DND-41 (cell line): Measurements from ENCODE around the gene NPTN.

ENCODE experiments used
- ATAC-seq: fragments of 200-7000 bp; cut with Tn5 transposase; 3 replicates; pipeline ENCODE4 v1.9.1; 2021; ENCODE audit warnings: low read depth; ENCODE audit not compliant: insufficient read depth
- DNase-seq: peaks from one replicate; pipeline ENCODE4 v3.0.0-alpha.2; 2020
- H2AFZ ChIP-seq: 2 replicates; pipeline ENCODE4 v1.6.0; 2012; ENCODE audit warnings: low read depth, low read length
- H3K27ac ChIP-seq: 2 replicates; pipeline ENCODE4 v1.5.1; 2012; ENCODE audit warnings: low read length, inconsistent platforms
- H3K27me3 ChIP-seq: fragments of 200-600 bp; sonication (generic); 2 replicates; pipeline ENCODE4 v1.6.0; 2012; ENCODE audit warnings: low read length, mild to moderate bottlenecking, inconsistent platforms; ENCODE audit not compliant: insufficient read depth, poor library complexity
- H3K36me3 ChIP-seq: 2 replicates; pipeline ENCODE4 v1.5.1; 2012; ENCODE audit warnings: low read length, inconsistent platforms; ENCODE audit not compliant: insufficient read depth
- H3K4me1 ChIP-seq: 2 replicates; pipeline ENCODE4 v1.5.1; 2012; ENCODE audit warnings: mild to moderate bottlenecking, low read length; ENCODE audit not compliant: insufficient read depth
- H3K4me2 ChIP-seq: 2 replicates; pipeline ENCODE4 v1.6.0; 2012; ENCODE audit warnings: mild to moderate bottlenecking, moderate library complexity, low read length, inconsistent platforms; ENCODE audit not compliant: insufficient read depth
- H3K4me3 ChIP-seq, 2 experiments: fragments of 200-600 bp in 1 of 2; shearing (Covaris generic) in 1 of 2; 2 replicates each; pipeline ENCODE4 v1.5.1; 2012 to 2016; ENCODE audit warnings: inconsistent platforms in 2 of 2, low read length in 2 of 2, mild to moderate bottlenecking in 2 of 2, low read depth in 1 of 2, moderate library complexity in 1 of 2
- H3K79me2 ChIP-seq: 2 replicates; pipeline ENCODE4 v1.6.0; 2012; ENCODE audit warnings: low read length, inconsistent platforms; ENCODE audit not compliant: insufficient read depth
- H3K9ac ChIP-seq: 2 replicates; pipeline ENCODE4 v1.6.0; 2012; ENCODE audit warnings: low read depth, mild to moderate bottlenecking, inconsistent platforms, low read length, moderate library complexity
- H3K9me3 ChIP-seq: 2 replicates; pipeline ENCODE4 v1.5.1; 2012; ENCODE audit warnings: low read length, moderate library complexity, mild to moderate bottlenecking, inconsistent platforms; ENCODE audit not compliant: insufficient read depth, severe bottlenecking
- H4K20me1 ChIP-seq: 2 replicates; pipeline ENCODE4 v1.6.0; 2012; ENCODE audit warnings: low read length; ENCODE audit not compliant: insufficient read depth
- EZH2 ChIP-seq: IDR thresholded peaks from 3 replicates; pipeline ENCODE4 v1.6.1; 2012; ENCODE audit warnings: borderline replicate concordance, low read depth, mild to moderate bottlenecking, moderate library complexity, low read length, inconsistent platforms; ENCODE audit not compliant: severe bottlenecking
- TF ChIP-seq, protein P1 (sequence below): IDR thresholded peaks from 2 replicates; pipeline ENCODE4 v1.5.1; 2012; ENCODE audit warnings: borderline replicate concordance, low read length, moderate library complexity, mild to moderate bottlenecking; ENCODE audit not compliant: poor library complexity, severe bottlenecking; ENCODE audit errors: extremely low read depth

NPTN gene

DNA sequence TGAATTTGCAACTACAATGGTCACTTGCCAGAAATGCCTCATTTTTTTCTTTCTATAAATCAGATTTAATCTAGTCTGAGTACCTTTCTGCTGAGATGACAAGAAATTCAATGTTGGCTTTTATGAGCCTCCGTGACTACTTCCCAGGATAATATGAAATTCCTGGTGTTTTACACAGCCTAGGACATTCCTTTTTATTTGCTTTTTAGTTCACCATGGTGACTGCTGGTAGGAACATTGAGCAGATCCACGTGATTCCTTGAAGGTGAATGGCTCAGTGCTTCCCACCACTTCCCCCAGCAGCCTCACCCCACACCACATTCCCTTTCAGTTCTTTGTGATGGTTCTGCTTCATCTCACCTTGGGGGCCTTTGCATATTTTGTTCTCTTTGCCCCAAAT lies 4.3 kb upstream of the NPTN start:
- Histone ChIP-seq H3K9me3 (no peaks in the 10 kb centered on the region), H2AFZ (no peak overlapping the region), H3K4me1 (peaks cover 9% of the 10 kb centered on the region), H3K27me3 (no peaks in the 10 kb centered on the region), H3K27ac (no peak overlapping the region), H3K9ac (no peak overlapping the region), H3K4me2 (no peak overlapping the region), H3K79me2 (peaks cover 4% of the 10 kb centered on the region), H3K36me3 (no peaks in the 10 kb centered on the region), H3K4me3 (no peak overlapping the region), H4K20me1 (no peaks in the 10 kb centered on the region)
- no peak for TF ChIP-seq EZH2
- TF ChIP-seq, protein P1, sequence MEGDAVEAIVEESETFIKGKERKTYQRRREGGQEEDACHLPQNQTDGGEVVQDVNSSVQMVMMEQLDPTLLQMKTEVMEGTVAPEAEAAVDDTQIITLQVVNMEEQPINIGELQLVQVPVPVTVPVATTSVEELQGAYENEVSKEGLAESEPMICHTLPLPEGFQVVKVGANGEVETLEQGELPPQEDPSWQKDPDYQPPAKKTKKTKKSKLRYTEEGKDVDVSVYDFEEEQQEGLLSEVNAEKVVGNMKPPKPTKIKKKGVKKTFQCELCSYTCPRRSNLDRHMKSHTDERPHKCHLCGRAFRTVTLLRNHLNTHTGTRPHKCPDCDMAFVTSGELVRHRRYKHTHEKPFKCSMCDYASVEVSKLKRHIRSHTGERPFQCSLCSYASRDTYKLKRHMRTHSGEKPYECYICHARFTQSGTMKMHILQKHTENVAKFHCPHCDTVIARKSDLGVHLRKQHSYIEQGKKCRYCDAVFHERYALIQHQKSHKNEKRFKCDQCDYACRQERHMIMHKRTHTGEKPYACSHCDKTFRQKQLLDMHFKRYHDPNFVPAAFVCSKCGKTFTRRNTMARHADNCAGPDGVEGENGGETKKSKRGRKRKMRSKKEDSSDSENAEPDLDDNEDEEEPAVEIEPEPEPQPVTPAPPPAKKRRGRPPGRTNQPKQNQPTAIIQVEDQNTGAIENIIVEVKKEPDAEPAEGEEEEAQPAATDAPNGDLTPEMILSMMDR, result no peak
- ATAC-seq (no peak), DNase-seq (no peak)

DNA sequence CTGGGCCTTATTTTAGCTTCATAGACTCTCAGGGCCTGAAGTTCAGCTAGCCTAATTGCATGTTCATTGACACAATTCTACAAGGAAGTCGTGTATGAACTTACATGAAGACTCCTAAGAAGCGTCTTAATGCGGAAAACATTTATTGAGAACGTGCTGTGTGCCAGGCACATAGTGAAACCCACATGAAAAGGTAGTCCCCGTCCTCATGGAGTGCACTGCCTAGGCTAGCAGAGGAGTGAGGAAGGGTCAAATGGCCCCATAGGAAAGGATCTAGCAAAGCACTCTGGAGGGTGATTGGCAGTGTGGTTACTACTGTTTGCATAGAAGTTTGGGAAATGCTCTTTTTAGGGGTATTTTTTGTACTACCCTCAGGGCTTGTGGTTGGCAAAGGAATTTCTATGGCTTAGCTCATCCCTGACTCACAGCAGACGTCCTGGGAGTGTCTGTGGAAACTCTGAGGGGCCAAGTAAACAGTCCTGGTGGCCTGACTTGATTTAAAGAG lies 854 bp upstream of the NPTN start:
- Histone ChIP-seq H3K9me3 (no peaks in the 10 kb centered on the region), H3K79me2 (peaks cover 39% of the 10 kb centered on the region), H3K27ac (peak overlapping the region; percentile 66; the same call in 1 of the 2 replicates), H4K20me1 (peaks cover 28% of the 10 kb centered on the region), H3K4me2 (peak overlapping the region; percentile 72), H3K9ac (peak overlapping the region; percentile 50), H3K36me3 (no peaks in the 10 kb centered on the region), H3K4me1 (peaks cover 26% of the 10 kb centered on the region), H3K27me3 (no peaks in the 10 kb centered on the region), H3K4me3 (peak overlapping the region; percentile 6 to 67; a peak in 3 of 4 replicates), H2AFZ (peak overlapping the region; percentile 87)
- ATAC-seq, result no peak
- TF ChIP-seq, protein P1, result no peak
- TF ChIP-seq EZH2, result no peak
- DNase-seq, result no peak

DNA sequence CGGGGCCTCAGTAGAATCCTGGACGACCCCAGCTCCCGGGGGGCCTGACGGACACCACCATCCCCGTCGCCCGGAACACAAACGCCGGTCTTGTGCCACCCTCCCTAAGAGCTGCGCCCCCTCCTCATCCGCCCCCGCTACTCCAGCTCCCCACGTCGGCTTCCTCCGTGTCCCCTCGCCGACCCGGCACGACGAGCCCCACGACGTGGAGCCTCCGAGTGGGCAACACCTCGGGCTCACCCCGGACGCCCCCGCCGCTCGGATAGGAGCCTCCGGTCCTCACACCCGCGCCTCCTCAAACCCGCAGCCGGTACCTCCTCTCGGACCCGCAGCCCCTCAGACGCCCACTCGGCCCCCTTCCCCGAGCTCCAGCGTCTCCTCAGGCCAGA lies 525 bp downstream of the NPTN start:
- peaks cover 52% of the 10 kb centered on the region for H3K79me2 ChIP-seq
- H2AFZ ChIP-seq, result peak overlapping the region; percentile 66
- no peaks in the 10 kb centered on the region for H3K9me3 ChIP-seq
- peak overlapping the region; percentile 77 for H3K9ac ChIP-seq
- no peaks in the 10 kb centered on the region for H3K27me3 ChIP-seq
- TF ChIP-seq EZH2, result no peak
- TF ChIP-seq, protein P1, result no peak
- H3K4me1 ChIP-seq, result peaks cover 26% of the 10 kb centered on the region
- H3K4me3 ChIP-seq, result peak overlapping the region; percentile 63 to 67
- peak overlapping the region; percentile 57 for H3K27ac ChIP-seq
- ATAC-seq (peak; percentile 6; the same call in 2 of the 3 replicates), DNase-seq (peak; percentile 24)
- peak overlapping the region; percentile 75 for H3K4me2 ChIP-seq
- peaks cover 31% of the 10 kb centered on the region for H4K20me1 ChIP-seq
- no peaks in the 10 kb centered on the region for H3K36me3 ChIP-seq
